ENCODE measurements around the gene ANXA3.

ANXA3 gene

GRCh38 chr4:78525559-78525958 lies 26.0 kb upstream of the ANXA3 start:
- ChIA-PET POLR2A (no interaction called here), CTCF (interaction anchor here (2.2 kb wide), 1 partner anchor 9 kb away, joined by 10 read pairs; no protein-coding TSS in a partner anchor)
- no peak for DNase-seq (ENCODE audit: low read depth, low spot score)
- TF ChIP-seq CTCF (IDR thresholded peaks at IDR 0.05; ENCODE audit: insufficient read depth, low read length, missing control alignments) = no peak
- H3K4me3 ChIP-seq (ENCODE audit: low read depth, low read length) = no peak overlapping the region

GRCh38 chr4:78527103-78527502 lies 24.5 kb upstream of the ANXA3 start:
- CTCF ChIA-PET = interaction anchor here (1.2 to 2.4 kb wide), 3 partner anchors 10 to 16 kb away, joined by 3 to 13 read pairs (median 10); no protein-coding TSS in a partner anchor
- TF ChIP-seq CTCF (IDR thresholded peaks at IDR 0.05; ENCODE audit: insufficient read depth, low read length, missing control alignments) = no peak
- no peak overlapping the region for H3K4me3 ChIP-seq (ENCODE audit: low read depth, low read length)
- DNase-seq (ENCODE audit: low read depth, low spot score) = no peak
- POLR2A ChIA-PET = no interaction called here

GRCh38 chr4:78527555-78527954 lies 24.0 kb upstream of the ANXA3 start:
- no peak for DNase-seq (ENCODE audit: low read depth, low spot score)
- CTCF ChIA-PET = interaction anchor here (1.2 to 2.4 kb wide), 2 partner anchors 10 to 15 kb away, joined by 3 to 13 read pairs; no protein-coding TSS in a partner anchor
- POLR2A ChIA-PET = no interaction called here
- TF ChIP-seq CTCF (IDR thresholded peaks at IDR 0.05; ENCODE audit: insufficient read depth, low read length, missing control alignments) = no peak
- H3K4me3 ChIP-seq (ENCODE audit: low read depth, low read length) = no peak overlapping the region

GRCh38 chr4:78528327-78528726 lies 23.2 kb upstream of the ANXA3 start:
- no peak for TF ChIP-seq CTCF (IDR thresholded peaks at IDR 0.05; ENCODE audit: insufficient read depth, low read length, missing control alignments)
- CTCF ChIA-PET = interaction anchor here (1.2 to 2.4 kb wide), 3 partner anchors 11 to 534 kb away, joined by 3 to 13 read pairs (median 5); no protein-coding TSS in a partner anchor
- H3K4me3 ChIP-seq (ENCODE audit: low read depth, low read length) = no peak overlapping the region
- no peak for DNase-seq (ENCODE audit: low read depth, low spot score)
- POLR2A ChIA-PET = no interaction called here

GRCh38 chr4:78529569-78530209 lies 21.9 kb upstream of the ANXA3 start:
- no peak overlapping the region for H3K4me3 ChIP-seq (ENCODE audit: low read depth, low read length)
- POLR2A ChIA-PET = no interaction called here
- DNase-seq (ENCODE audit: low read depth, low spot score) = no peak
- CTCF ChIA-PET = interaction anchor here (1.0 to 2.4 kb wide), 6 partner anchors 9 to 335 kb away, joined by 3 to 13 read pairs (median 4); no protein-coding TSS in a partner anchor
- no peak for TF ChIP-seq CTCF (IDR thresholded peaks at IDR 0.05; ENCODE audit: insufficient read depth, low read length, missing control alignments)

GRCh38 chr4:78532046-78532445 lies 19.5 kb upstream of the ANXA3 start:
- POLR2A ChIA-PET = no interaction called here
- TF ChIP-seq CTCF (IDR thresholded peaks at IDR 0.05; ENCODE audit: insufficient read depth, low read length, missing control alignments) = no peak
- H3K4me3 ChIP-seq (ENCODE audit: low read depth, low read length) = no peak overlapping the region
- no peak for DNase-seq (ENCODE audit: low read depth, low spot score)
- CTCF ChIA-PET = no interaction called here

All from AG04449 (cell line).